HG02884 (cell line): ENCODE results near the gene FXYD2.

ENCODE experiments used
- ATAC-seq: cut with Tn5 transposase; IDR thresholded peaks from one replicate; pipeline ENCODE4 v1.9.1; 2021; ENCODE audit warnings: mild to moderate bottlenecking, moderate library complexity; ENCODE audit not compliant: unreplicated experiment

Gene FXYD2

GRCh38 chr11:117859061-117859460, 34.5 kb upstream of the FXYD2 start:
- ATAC-seq, result no peak

GRCh38 chr11:117857734-117858414, 33.3 kb upstream of the FXYD2 start:
- ATAC-seq, result no peak

GRCh38 chr11:117855912-117856651, 31.5 kb upstream of the FXYD2 start:
- ATAC-seq, result no peak

GRCh38 chr11:117855186-117855845, 30.8 kb upstream of the FXYD2 start:
- no peak for ATAC-seq

- ATAC-seq, result no peak
Observed at GRCh38 chr11:117852309-117852708, 27.8 kb upstream of the FXYD2 start.

GRCh38 chr11:117851852-117852251, 27.3 kb upstream of the FXYD2 start:
- no peak for ATAC-seq

- no peak for ATAC-seq
Observed at GRCh38 chr11:117851106-117851505, 26.6 kb upstream of the FXYD2 start.

GRCh38 chr11:117849781-117850414, 25.4 kb upstream of the FXYD2 start:
- ATAC-seq, result no peak

- no peak for ATAC-seq
Observed at GRCh38 chr11:117843666-117844484, 19.3 kb upstream of the FXYD2 start.

- no peak for ATAC-seq
Observed at GRCh38 chr11:117842131-117842941, 17.8 kb upstream of the FXYD2 start.

- no peak for ATAC-seq
Observed at GRCh38 chr11:117841551-117842031, 17.0 kb upstream of the FXYD2 start.

GRCh38 chr11:117840881-117841550, 16.5 kb upstream of the FXYD2 start:
- ATAC-seq, result no peak

GRCh38 chr11:117839936-117840813, 15.6 kb upstream of the FXYD2 start:
- no peak for ATAC-seq

- no peak for ATAC-seq
Observed at GRCh38 chr11:117839380-117839881, 14.9 kb upstream of the FXYD2 start.

GRCh38 chr11:117838901-117839300, 14.4 kb upstream of the FXYD2 start:
- ATAC-seq, result no peak

GRCh38 chr11:117837791-117838190, 13.2 kb upstream of the FXYD2 start:
- ATAC-seq, result no peak

- no peak for ATAC-seq
Observed at GRCh38 chr11:117837070-117837776, 12.7 kb upstream of the FXYD2 start.
